Mononuclear cell (primary cell): ENCODE results near the gene DNER. TPM values are rescaled to one million over a fixed set of nuclear protein-coding genes. Genes with fewer than 3 reads are reported as not detected.

Experiments used
- H3K27me3 ChIP-seq: 2 replicates; pipeline ENCODE4 v1.6.0; 2011; ENCODE audit warnings: low read length, control low read depth; ENCODE audit not compliant: insufficient read depth
- H3K4me1 ChIP-seq: 2 replicates; pipeline ENCODE4 v1.5.1; 2011; ENCODE audit warnings: mild to moderate bottlenecking, low read length, control low read depth; ENCODE audit not compliant: insufficient read depth
- H3K4me3 ChIP-seq: 2 replicates; pipeline ENCODE4 v1.5.1; 2011; ENCODE audit warnings: mild to moderate bottlenecking, low read length, moderate library complexity
- H3K9me3 ChIP-seq: 2 replicates; pipeline ENCODE4 v1.5.1; 2011; ENCODE audit warnings: low read depth, mild to moderate bottlenecking, control low read depth, low read length
- total RNA-seq: library from RNA; depleted of rRNA; stranded (reverse); fragments of >200 nt; gene quantifications from one replicate; pipeline ENCODE4 v1.2.3, GENCODE V29; 2012

DNER gene
- total RNA-seq, 1 donor = 0.21 TPM

DNA sequence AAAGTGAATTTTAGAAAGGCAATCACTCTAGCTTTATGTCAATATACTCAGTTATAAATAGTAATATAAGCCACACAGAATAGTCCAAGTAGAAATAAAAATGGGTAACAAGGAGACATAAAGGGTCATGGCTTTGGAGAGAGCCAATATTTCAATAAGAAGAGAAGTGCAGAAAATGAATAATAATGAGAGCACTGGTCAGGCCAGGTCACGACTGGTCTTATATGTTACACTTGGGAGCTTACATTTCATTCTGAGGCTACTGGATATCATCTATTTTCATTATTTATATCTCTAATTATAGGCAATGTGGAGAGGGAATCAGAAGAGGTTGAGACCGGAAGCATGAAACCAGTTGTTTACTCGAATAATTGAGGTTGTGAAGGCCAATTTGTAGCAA is 262.5 kb downstream of the DNER start:
- no peak overlapping the region for H3K4me3 ChIP-seq
- no peaks in the 10 kb centered on the region for H3K4me1 ChIP-seq
- no peaks in the 10 kb centered on the region for H3K9me3 ChIP-seq
- H3K27me3 ChIP-seq = no peaks in the 10 kb centered on the region

DNA sequence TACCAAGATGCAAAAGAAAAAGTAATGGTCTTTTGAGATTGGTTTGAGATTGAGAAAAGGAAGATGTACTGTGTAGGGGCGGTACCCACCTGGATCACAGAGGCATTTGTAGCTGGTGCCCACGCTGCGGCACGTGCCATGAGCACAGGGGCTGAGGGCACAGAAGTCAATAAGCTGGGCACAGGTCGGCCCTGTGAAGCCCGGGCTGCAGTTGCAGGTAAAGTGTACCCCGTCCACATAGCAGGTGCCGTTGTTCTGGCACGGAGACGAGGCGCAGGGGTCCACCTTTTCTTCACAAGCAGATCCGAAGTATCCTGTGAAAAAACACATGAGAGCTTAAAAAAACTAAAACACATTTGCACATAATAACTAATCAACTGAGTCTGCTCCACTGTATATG is 267.1 kb downstream of the DNER start:
- H3K9me3 ChIP-seq = no peaks in the 10 kb centered on the region
- H3K4me3 ChIP-seq = no peak overlapping the region
- peaks cover 6% of the 10 kb centered on the region for H3K4me1 ChIP-seq
- H3K27me3 ChIP-seq = no peaks in the 10 kb centered on the region

DNA sequence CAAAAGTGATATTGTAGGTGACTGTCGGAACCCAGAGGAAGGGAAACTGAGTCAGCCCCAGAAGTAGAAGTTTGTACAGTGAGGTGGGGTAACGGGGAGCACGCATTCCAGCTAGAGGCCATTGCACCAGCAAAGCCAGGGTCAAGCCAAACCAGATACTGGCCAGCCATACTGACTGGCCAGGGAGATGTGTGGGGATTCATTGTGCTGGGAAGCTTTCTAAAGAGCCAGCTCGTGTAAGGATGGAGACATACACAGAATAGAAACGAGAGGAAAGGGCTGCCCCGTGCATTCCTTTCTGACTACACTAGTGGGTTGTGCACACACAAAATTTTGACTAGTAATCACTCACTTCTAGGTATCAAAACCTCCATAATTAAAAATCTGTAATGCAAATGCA is 268.0 kb downstream of the DNER start:
- no peaks in the 10 kb centered on the region for H3K27me3 ChIP-seq
- H3K4me3 ChIP-seq = no peak overlapping the region
- H3K4me1 ChIP-seq = peaks cover 6% of the 10 kb centered on the region
- H3K9me3 ChIP-seq = no peaks in the 10 kb centered on the region

DNA sequence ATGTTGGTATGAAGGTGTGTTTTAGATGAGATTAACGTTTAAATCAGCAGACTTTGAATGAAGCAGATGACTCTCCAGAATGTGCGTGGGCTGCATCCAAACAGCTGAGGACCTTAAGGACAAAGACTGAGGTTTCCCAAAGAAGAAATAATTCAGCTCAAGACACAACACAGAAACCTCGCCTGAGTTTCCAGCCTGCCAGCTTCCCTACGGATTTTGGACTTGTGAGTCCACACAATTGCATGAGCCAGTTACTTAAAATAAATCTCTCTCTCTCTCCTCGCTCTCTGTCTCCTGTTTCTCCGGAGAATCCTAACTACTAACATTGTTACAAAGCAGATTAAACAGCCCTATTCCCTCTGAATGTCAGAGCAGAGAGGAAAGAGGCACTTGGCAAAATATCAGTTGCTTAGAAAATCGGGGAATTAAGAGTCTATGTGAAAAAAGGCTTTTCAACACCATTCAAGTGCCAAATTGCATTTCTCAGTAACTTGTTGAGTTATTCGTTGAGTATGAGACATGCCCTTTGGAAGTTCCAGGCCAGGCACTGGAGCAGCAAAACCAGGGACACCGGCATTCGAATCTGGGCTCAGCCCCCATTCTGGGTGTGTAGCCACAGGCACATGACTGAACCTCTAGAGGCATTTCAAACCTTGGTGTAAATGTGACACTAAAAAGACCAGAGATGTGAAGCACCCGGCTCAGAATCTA is 268.7 kb downstream of the DNER start:
- peaks cover 6% of the 10 kb centered on the region for H3K4me1 ChIP-seq
- no peaks in the 10 kb centered on the region for H3K9me3 ChIP-seq
- H3K27me3 ChIP-seq = no peaks in the 10 kb centered on the region
- no peak overlapping the region for H3K4me3 ChIP-seq

DNA sequence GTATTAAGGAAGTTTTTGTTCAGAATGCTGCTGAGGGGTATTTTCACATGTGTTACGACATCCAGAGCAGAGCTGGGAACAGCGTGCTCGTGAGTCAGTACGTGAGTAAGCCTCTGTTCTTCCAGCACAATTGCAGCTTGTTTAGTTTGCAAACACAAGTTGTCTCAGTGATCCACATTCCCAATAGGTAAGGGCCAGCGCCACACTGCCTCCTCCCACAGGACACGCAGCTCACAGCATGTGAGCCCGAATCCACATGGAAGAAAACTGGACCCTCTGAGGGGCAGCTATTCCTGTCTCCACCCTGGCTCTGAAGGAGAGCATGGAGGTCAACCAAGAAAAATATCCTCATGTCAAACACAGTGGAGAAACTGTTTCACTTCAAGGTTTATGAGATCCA is 269.3 kb downstream of the DNER start:
- no peak overlapping the region for H3K4me3 ChIP-seq

DNA sequence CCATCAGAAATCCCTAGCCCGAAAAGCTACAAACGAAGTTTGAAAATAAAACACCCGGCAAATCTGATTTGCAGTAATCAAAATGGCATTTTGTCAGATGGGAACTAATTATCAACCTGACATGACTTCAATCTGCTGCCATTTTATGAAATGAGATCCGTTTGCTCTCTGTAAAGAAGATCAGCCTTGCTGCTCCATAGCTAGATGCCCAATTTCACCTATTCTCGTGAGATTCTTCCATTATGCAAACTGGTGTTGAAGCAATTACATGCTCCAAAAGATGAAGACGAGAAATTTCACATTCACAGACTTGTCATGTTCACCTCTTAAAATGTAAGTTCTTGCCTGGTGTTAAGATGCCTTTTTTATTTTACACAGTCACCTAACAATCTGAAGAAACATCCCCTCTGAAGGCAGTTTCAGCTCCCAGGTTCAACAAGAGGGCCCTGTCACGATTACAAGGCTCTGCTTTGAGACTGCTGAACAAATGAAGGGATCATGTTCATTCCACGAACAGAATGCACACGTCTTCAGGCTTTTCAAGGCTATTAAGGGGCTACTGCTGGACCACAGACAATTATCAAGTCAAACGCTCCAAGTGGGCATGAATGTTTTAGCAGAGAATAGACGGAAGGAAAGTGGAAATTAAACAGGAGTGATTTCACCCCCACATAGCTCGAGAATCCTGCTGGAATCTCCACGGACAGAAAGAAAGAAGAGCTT is 270.6 kb downstream of the DNER start:
- Histone ChIP-seq H3K9me3 (no peaks in the 10 kb centered on the region), H3K27me3 (no peaks in the 10 kb centered on the region), H3K4me1 (peaks cover 6% of the 10 kb centered on the region), H3K4me3 (no peak overlapping the region)

More for the DNA sequence above, 269.3 kb downstream of the DNER start:
- H3K27me3 ChIP-seq = no peaks in the 10 kb centered on the region
- H3K9me3 ChIP-seq = no peaks in the 10 kb centered on the region
- H3K4me1 ChIP-seq = peaks cover 6% of the 10 kb centered on the region

DNA sequence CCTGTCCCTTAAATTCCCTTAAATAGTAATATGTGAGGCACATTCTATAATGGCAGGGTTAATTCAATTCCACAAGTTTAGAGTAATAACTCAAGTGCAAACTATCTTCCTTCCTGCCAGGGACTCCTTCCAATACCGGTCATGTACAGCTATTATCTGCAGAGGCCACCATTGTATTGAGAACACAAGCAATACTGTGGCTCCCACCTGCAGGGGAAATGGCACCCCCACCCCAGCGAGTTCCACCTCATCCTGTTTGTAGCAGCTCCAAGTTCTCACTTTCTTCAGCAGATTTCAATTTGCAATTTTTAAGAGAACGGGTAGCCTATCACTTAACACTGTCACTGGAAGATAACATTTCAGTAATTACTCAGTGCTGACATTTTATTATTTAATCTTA is 271.2 kb downstream of the DNER start:
- Histone ChIP-seq H3K4me1 (peaks cover 6% of the 10 kb centered on the region), H3K27me3 (no peaks in the 10 kb centered on the region), H3K4me3 (no peak overlapping the region), H3K9me3 (no peaks in the 10 kb centered on the region)

DNA sequence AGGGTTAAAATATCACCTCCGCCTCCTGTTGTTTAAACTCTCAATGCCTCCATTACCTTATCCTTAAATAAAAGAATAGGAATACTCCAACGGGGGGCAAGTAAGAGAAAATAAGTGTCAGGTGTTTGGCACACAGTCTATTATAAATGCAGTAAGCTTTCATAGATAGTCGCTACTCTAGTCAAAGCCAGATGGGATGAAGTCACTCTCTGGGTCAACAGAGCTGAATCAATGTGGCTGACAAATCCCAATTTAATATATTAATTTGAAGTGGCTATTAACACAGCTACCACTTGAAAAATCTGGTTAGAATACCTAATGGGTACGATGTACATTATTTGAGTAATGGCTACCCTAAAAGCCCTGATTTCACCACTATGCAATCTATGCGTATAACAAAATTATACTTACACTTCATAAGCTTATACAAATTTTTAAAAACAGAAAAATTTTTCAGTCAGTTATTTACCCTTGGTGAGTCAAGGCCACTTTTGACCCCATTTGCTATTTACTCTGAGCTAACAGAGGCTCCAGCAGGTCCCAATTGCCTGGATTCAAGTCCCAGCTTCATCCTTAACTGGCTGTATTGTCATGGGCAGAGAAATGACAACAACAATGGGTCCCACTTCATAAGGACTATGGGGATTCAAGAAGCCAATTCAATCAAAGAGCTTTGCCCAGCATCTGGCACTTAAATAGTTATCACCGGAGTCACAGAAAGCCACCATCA is 275.8 kb downstream of the DNER start:
- no peak overlapping the region for H3K4me3 ChIP-seq
- H3K9me3 ChIP-seq = no peaks in the 10 kb centered on the region
- H3K4me1 ChIP-seq = no peaks in the 10 kb centered on the region
- no peaks in the 10 kb centered on the region for H3K27me3 ChIP-seq

DNA sequence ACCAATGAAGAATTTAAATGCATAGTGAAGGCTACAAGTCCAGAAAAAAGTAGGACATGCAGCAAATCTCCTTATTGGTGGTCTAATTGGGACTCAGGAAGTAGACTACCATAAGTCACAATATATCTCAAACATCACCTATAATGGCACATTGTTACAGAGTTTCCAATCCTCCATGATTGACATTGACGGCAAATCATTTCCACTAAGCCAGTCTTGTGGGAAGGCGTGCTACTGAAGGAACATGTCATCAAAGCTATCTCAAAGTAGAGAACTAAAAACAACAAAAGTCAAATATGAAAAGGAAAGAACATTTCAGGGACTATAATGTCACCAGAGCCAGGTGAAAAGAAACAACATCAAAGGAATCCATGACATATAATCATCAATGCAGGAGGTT is 276.9 kb downstream of the DNER start:
- no peaks in the 10 kb centered on the region for H3K4me1 ChIP-seq
- no peaks in the 10 kb centered on the region for H3K27me3 ChIP-seq
- H3K9me3 ChIP-seq = no peaks in the 10 kb centered on the region
- H3K4me3 ChIP-seq = no peak overlapping the region

DNA sequence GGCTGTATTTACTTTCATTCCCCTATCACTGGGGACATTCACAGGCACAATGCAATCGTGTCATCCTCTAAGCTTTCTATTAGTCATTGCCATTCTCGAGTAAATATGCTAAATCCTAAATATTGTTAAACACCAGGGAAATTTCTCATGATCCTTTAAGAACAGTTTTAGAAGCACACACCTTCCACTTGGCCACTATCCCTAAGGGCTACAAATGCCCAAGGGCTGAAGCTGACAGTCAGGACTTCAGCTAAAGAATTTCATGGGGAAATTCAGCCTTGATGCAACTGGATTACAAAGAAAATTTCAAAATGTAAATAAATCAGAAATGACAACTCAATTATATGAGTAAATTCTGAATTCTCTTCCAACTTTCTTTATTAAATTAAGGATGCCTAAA is 280.2 kb downstream of the DNER start:
- Histone ChIP-seq H3K9me3 (no peaks in the 10 kb centered on the region), H3K4me1 (no peaks in the 10 kb centered on the region), H3K27me3 (no peaks in the 10 kb centered on the region), H3K4me3 (no peak overlapping the region)

DNA sequence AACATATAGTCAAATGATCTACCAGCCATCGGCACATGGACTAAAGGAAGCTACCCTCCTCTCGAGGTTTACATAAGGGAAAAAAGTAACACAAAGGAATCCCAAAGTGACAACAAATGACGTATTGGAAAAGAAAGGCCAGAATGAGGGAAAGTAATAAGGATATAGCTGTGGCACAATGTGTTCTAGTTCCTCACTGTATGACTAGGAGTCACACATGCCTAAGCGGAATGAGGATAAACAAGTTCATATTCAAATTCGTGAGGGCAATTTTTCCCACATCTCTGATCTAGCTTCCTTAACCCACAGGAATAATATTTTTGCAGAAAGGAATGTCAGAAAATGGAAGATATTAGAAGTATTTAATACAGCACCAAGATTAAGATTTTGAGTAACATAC is 281.0 kb downstream of the DNER start:
- Histone ChIP-seq H3K4me1 (no peaks in the 10 kb centered on the region), H3K4me3 (no peak overlapping the region), H3K9me3 (no peaks in the 10 kb centered on the region), H3K27me3 (no peaks in the 10 kb centered on the region)

DNA sequence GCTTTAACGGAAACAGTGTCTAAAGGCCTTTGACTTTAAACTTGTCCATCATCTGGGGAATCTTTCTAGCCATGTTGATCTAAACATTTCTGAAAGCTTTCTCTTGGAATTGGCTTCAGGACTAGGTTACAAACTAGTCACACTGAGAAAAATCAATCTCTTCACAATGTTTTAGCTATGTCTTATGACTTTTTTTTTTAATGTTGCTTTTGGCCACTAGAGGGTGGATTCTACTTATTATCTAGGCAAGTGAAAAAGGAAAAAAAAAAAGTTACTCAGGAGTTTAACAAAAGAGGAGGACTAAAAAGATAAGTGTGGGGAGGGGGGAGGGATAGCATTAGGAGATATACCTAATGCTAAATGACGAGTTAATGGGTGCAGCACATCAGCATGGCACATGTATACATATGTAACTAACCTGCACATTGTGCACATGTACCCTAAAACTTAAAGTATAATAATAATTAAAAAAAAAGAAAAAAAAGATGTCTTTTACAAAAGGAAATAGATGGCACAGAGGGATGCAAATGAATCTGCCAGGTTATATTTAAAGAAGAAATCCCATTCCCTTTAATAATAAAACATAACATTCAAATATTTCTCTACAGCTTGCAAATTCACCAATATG is 282.9 kb downstream of the DNER start:
- H3K4me3 ChIP-seq = no peak overlapping the region
- H3K4me1 ChIP-seq = no peaks in the 10 kb centered on the region
- no peaks in the 10 kb centered on the region for H3K27me3 ChIP-seq
- H3K9me3 ChIP-seq = no peaks in the 10 kb centered on the region

DNA sequence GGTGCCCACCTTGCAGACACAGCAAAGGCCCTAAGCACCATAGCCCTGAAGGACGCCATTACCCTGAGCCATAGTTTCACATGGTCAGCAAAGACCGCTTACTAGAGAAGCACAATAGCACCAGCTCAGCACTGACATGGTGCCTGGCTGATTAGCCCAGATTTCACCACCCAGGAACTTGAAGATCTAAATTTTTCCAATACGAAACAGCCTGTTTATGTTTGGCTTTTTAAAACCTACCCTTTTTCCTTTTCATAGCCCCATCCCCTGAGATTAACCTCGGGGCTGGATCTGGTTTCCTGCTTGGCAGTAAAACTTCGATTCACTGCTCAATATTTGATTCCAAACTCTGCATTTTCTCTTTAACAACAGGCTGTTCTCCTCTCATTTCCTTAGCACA is 284.8 kb downstream of the DNER start:
- H3K27me3 ChIP-seq = no peaks in the 10 kb centered on the region
- H3K4me1 ChIP-seq = no peaks in the 10 kb centered on the region
- H3K4me3 ChIP-seq = no peak overlapping the region
- H3K9me3 ChIP-seq = no peaks in the 10 kb centered on the region

DNA sequence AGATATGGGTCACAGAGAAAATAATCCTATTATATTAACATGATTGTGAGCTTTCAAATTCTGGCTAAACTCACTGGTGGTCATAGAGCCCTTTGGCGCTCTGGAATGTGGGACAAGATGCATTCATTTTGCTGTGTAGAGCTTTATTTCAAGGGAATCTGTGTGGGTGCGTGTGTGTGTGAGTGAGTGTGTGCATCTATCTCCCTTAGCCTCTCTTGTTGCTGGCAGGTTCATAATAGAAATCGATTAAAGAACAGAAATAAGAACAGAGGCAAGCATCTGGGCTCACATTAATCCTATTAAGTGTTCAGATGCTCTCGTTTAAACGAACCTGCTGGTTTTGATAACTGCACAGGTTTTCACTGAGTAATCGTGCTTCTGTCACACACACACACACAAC is 287.9 kb downstream of the DNER start:
- H3K4me3 ChIP-seq = no peak overlapping the region
- H3K9me3 ChIP-seq = no peaks in the 10 kb centered on the region
- no peaks in the 10 kb centered on the region for H3K4me1 ChIP-seq
- no peaks in the 10 kb centered on the region for H3K27me3 ChIP-seq

DNA sequence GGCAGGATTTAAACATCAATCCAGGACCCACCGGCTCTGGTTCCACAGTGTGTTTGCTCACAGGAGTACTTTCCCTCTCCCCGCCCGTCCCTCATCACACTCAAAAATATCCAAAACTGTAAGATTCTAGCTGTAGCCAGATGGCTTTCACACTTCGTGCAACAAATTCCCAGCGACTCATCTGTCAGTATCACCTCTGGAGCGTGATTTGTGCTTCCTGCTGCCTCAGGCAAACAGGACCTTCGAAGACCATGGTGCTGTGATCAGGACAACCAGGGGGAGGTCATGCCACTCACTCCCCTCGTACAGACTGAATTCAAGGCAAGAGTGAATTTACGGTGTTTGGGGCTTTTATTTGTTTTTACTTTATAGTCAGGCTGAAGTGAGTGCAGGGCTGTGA is 288.8 kb downstream of the DNER start:
- Histone ChIP-seq H3K4me3 (no peak overlapping the region), H3K4me1 (no peaks in the 10 kb centered on the region), H3K9me3 (no peaks in the 10 kb centered on the region), H3K27me3 (no peaks in the 10 kb centered on the region)
